SHP77 (cell line): Measurements from ENCODE around the gene UTP4.
"Not testable (repeated sequence)": the region's sequence is repeated elsewhere in the genome, so short reads cannot be mapped to it uniquely, and the experiment has no call there.

Source experiments
- DNase-seq, 2 experiments: peaks; one replicate each; lab custom pipeline; 2025; lab: John Stamatoyannopoulos, UW

Gene UTP4

DNA sequence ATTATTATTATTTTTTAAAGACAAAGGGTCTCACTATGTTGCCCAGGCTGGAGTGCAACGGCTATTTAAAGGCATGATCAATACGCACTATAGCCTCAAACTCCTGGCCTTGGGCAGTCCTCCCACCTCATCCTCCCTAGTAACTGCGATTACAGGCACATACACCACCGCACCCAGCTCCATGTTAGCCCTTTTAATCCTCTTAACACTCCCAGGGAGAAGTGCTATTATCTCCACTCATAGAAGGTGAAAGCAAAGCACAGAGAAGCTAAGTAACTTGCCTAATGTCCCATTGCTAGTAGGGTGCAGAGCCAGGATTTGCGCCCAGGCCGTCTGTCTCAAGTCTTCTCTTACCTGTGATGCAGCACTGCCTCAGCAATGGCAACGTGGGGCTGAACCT, 22.0 kb upstream of the UTP4 start:
- no peak for DNase-seq

GRCh38 chr16:69111216-69111875, 21.1 kb upstream of the UTP4 start:
- DNase-seq, result no peak

- no peak for DNase-seq
Measured at GRCh38 chr16:69111876-69112230, 20.6 kb upstream of the UTP4 start.

DNA sequence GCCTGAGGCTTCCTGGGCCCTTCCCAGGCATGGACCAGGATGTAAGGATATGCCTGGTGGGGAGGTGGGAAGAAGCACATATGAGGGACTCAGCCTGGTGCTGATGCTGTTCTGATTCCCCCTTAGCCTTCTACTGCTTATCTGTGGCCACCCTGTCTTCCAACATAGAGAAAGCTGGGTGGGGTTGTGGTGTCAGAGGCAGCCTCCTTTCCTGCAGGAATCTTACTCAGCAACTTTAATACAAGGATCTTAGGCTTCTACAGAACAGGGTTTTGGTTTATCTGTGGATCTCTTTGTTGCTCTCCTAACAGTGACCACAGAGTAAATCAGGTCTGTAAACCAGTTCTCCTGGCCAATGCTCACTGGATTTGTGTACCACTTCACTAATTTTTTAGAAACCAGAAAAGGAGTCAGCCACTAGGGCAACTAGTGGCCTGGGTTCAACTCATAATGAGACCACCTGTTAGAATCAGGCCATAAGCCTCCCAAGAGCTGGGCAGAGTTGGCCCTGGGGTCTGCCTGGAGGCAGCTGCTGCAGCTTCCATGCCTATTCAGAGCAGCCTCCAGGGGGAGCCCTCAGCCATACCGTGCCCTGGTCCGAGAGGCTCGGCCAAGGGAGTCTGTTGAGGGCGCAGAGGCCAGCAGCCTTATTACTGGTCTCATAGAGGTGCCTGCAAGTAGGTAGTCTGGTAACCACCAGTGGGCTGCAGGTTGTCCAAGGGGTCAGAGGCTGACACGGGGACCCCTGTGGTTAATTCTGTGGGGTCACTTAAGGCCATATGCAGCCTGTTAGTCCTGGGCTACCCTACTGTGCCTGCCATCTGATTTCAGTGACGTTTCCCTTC, 19.9 kb upstream of the UTP4 start:
- DNase-seq, result peak; percentile 51 to 71

GRCh38 chr16:69113216-69113615, 19.2 kb upstream of the UTP4 start:
- no peak for DNase-seq

DNA sequence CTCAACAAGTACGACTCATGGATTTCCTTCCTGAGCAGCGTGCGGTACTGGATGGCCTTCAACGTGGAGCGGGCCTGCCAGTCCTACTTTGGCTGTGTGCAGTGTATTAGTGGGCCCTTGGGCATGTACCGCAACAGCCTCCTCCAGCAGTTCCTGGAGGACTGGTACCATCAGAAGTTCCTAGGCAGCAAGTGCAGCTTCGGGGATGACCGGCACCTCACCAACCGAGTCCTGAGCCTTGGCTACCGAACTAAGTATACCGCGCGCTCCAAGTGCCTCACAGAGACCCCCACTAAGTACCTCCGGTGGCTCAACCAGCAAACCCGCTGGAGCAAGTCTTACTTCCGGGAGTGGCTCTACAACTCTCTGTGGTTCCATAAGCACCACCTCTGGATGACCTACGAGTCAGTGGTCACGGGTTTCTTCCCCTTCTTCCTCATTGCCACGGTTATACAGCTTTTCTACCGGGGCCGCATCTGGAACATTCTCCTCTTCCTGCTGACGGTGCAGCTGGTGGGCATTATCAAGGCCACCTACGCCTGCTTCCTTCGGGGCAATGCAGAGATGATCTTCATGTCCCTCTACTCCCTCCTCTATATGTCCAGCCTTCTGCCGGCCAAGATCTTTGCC, 18.0 kb upstream of the UTP4 start:
- DNase-seq, result no peak

DNA sequence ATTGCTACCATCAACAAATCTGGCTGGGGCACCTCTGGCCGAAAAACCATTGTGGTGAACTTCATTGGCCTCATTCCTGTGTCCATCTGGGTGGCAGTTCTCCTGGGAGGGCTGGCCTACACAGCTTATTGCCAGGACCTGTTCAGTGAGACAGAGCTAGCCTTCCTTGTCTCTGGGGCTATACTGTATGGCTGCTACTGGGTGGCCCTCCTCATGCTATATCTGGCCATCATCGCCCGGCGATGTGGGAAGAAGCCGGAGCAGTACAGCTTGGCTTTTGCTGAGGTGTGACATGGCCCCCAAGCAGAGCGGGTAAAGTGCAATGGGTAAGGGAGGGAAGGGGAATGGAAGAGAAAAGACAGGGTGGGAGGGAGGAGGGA, 17.5 kb upstream of the UTP4 start:
- no peak for DNase-seq

DNA sequence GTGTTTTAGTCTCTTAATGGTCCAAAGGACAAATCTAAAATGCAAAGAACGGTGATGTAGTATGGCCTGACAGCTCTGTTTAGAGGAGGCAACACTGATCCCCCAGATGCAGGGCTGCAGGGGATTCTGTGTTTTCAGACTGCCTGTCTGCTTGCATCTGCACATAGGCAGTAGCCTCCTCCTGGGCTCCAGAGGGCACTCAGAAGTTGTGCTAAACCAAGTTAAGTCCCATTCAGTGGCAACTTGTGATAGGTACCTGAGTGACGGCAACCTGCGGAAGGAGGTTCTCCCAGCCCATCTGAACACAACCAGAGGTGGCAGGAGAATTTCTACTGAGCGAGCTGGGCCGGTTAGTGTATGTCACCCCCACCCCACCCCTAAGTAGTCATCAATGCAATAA, 17.1 kb upstream of the UTP4 start:
- no peak for DNase-seq

GRCh38 chr16:69115837-69116236, 16.6 kb upstream of the UTP4 start:
- no peak for DNase-seq

DNA sequence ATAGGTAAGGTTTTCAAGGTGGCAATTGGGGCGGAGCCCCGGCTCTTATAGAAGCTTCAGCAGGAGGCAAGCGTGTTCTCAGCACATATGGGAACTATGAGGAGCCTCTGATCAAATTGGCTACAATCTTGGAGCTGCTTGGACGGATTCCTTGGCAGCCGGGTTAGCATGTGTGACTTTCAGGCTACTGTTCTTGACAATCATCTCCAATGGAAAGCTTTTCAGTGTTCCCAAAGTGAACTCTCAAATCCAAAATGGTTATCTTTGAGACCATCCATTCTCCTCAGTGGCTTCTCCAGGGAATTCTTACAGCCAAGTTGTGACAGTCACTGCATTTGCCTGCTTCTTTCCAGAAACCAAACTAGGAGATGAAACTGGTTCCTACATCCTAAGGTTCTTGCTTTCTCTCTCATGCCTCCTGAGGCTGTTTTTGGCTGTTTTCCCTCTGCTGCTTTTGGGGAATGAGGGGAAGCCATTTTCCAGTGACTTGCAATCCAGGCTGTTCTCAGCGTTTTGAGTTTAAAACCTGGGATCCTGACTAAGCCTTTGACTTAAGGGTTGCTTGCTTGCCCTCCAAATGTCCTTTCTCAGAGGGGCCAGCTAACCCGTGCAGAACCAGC, 16.1 kb upstream of the UTP4 start:
- DNase-seq, result no peak

DNA sequence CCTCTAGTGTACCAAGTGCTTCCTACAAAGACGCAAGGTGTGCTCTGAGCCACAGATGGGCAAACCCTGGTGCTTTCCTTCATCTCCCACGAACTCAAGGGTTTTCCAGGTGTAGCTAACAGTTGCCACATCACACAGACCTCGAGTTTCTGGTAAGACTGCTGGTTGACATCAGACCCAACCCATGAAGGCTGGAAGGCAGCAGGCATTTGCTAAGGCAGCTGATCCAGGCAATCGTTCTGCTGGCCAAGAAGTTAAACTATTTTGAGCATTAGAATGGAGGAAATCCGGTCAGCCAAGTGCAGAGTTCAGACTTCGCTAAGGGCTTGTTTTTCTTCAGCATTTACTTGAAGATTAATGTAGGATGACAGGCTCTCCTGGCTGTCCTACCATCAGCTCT, 15.5 kb upstream of the UTP4 start:
- no peak for DNase-seq

DNA sequence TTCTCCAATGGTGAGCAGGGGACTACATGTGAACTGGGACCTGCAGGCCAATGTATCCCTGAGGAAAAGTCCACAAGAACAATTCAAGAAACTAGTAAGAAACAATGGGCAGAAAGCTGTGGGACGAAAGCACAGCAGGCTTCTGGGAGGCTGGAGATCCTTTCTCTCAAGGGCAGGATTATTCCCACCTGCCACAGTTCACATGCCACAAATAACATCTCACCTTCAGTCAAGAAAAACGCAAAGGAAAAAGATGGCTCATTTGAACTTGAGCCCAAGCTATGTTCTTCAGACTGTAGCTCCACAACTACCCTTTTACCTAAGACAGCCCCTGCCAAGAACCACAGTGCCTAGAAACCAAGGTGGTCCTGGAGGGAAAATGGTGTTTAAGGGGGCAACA, 14.0 kb upstream of the UTP4 start:
- no peak for DNase-seq

DNA sequence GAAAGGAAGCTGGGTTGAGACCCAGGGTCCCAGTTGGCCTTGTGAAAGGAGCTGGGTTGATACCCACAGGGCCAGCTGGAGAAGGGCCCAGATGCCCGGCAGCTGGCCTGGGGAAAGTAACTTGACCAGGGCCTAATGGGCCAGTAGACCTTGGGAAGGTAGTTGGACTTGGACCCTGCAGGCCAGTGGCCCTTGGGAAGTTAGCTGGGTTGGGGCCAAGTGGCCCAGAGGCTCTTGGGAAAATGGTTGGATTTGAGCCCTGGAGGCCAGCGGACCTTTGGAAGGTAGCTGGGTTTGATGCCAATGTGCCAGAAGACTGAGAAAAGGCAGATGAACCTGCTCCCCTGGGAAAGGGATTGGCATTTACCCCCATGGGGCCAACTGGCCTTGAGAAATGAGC, 13.5 kb upstream of the UTP4 start:
- DNase-seq, result no peak

DNA sequence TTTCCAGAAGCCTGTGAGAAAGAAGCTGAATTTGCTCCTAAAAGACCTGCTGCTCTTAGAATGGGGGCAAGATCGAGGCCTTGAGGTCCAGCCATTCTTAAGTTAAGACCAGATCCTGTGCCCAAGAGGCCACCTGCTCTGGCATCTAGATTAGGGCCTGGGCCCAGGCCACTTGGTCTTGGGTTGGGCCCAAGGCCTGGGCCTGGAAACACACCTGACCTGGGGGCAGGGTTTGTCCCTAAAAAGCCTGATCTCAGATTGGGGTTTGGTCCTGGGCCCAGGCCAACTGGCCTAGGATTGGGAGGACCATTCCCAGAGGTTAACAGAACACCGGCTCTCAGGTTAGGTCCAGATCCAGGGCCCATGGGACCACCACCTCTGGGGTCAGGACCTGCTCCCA, 12.9 kb upstream of the UTP4 start:
- no peak for DNase-seq

- DNase-seq, result no peak
Measured at GRCh38 chr16:69120096-69120664, 12.3 kb upstream of the UTP4 start.

DNA sequence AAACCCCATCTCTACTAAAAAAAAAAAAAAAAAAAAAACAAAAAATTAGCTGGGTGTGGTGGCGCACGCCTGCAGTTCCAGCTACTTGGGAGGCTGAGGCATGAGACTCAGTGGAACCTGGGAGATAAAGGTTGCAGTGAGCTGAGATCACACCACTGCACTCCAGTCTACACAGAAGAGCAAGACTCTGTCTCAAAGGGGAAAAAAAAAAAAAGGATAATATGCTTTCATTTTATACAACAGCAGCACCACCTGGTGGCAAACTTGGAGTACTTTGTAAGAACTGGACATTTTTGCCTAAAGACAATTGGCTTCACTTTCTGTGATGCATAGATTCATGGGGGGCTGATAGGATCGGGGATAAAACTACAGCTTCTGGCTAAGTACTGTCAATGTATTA, 8.5 kb upstream of the UTP4 start:
- peak; percentile 42 to 64 for DNase-seq

- DNase-seq, result not testable (repeated sequence)
Measured at GRCh38 chr16:69124406-69124805, 8.0 kb upstream of the UTP4 start.

DNA sequence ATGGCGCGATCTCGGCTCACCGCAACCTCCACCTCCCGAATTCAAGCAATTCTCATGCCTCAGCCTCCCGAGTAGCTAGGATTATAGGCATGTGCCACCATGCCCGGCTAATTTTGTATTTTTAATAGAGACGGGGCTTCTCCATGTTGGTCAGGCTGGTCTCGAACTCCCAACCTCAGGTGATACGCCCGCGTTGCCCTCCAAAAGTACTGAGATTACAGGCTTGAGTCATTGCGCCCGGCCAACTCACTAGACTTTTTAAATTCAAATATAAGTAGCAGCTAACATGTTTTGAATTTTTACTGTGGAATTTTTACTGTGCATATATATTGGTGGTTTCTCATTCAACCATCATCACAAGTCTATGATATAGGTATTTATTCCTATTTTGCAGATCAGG, 7.5 kb upstream of the UTP4 start:
- DNase-seq, result not testable (repeated sequence)

DNA sequence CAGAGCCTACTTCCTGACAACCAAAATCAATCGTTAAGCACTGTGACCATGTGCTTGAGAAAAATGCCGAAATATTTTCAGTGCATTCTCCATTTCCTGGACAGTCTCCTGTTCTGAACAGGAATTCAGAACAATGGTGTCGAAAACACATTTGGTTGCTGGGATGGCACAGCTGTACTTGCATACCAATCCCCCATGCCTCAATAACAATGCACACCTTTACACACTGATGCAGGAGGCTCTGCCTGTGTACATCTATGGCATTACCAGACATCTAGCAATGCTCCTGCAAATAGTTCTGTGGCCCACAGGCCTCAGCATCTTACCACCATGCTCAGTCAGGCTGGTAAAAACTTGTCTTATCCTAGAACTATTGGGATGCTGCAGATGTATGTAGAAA, 6.2 kb upstream of the UTP4 start:
- no peak for DNase-seq

DNA sequence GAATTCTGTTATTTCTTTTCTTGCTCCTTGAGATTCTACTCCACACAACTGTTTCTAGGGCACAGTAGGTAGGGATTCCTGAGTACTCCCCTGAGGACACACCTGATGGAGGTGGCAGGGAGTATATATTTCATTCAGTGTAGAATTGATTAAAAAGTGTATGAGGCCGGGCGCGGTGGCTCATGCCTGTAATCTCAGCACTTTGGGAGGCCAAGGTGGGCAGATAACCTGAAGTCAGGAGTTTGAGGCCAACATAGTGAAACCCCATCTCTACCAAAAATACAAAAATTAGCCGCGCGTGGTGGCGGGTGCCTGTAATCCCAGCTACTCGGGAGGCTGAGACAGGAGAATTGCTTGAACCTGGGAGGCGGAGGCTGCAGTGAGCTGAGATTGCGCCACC, 5.6 kb upstream of the UTP4 start:
- not testable (repeated sequence) for DNase-seq

GRCh38 chr16:69127966-69128510, 4.4 kb upstream of the UTP4 start:
- DNase-seq, result no peak

DNA sequence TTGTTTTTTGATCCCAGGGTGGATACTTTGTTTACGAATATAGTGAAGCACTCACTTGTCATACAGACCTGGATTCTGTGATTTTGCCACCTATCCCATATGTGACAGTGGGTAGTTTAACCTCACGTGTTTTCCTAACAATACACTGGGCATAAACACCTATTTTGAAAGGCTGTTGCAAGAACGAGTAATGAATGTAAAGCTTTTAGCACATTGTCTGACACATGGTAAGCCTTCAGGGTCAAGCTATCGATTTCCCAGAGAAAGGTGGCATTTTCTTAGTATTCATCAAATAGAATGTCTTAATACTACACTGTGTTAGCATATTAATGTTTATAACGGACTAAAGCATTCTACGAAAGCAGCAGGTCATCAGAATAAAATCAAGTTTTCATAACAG, 2.0 kb upstream of the UTP4 start:
- no peak for DNase-seq
